C1 segment of cervical spinal cord (tissue), 14 donors: ENCODE measurements around the gene SH3RF3.
"Not testable (repeated sequence)": the region's sequence is repeated elsewhere in the genome, so short reads cannot be mapped to it uniquely, and the experiment has no call there.

Experiments
- DNase-seq, 14 donors: peaks; one replicate each; lab custom pipeline; 2025; lab: John Stamatoyannopoulos, UW

The SH3RF3 gene

DNA sequence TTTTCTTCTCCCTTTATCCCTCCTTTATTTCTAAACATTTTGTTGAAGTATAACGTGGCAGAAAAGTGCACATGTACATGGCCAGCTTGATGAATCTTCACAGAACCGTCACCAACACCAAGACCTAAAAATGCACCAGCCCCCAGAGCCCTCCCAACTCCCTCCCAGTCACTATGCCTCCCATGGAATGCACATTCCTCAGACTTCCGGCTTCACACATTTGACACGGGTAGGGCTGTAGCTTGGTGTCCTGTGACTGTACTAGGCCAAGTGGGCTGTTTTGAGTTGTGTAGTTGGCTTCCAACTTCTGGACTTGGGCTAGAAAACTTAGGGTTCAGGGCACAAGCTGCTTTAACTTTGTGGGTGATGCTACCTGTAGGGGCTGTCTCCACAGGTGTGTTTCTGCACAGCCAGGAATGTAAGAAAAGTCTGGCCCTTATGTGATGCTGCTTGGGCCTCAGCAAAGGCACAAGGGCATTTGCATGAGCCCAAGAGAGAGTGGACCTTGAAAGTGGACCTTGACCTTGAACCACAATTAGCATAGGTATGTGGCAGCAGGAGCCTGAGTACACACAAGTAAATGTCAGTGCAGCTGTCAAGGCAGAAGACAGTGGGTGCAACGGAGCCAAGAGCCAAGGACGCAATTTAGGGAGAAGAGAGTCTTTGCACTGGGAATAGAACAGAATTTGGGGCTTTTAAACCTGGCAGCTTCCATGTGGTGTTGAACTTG is 406.4 kb downstream of the SH3RF3 start:
- DNase-seq = no peak

DNA sequence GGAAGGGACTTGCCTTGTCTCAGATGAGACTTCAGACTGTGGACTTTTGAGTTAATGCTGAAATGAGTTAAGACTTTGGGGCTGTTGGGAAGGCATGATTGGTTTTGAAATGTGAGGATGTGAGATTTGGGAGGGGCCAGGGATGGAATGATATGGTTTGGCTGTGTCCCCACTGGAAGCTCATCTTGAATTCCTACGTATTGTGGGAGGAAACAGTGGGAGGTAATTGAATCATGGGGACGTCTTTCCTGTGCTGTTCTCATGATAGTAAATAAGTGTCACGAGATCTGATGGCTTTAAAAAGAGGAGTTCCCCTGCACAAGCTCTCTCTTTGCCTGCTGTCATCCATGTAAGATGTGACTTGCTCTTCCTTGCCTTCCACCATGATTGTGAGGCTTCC is 407.6 kb downstream of the SH3RF3 start:
- not testable (repeated sequence) for DNase-seq

DNA sequence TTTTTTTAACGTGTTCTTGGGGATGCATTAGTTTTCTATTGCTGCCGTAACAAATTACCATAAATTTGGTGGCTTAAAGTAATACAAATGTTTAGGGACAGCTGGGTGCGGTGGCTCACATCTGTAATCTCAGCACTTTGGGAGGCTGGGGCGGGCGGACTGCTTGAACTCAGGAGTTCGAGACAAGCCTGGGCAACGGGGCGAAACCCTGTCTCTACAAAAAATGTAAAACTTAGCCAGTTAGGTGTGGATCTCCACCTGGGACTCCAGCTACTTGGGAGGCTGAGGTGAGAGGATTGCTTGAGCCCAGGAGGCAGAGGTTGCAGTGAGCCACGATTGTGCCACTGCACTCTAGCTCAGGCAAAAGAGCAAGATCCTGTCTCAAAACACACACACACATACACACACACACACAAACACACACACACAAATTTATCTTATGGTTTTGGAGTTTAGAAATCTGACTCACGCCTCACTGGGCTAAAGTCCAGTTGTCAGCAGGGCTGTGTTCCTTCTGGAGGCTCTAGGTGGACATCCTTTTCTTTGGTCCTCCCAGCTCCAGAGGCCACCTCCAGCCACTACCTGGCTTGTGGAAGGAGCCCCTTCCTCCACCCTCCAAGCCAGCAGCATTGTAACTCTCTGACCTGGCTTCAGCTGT is 408.7 kb downstream of the SH3RF3 start:
- DNase-seq = no peak

DNA sequence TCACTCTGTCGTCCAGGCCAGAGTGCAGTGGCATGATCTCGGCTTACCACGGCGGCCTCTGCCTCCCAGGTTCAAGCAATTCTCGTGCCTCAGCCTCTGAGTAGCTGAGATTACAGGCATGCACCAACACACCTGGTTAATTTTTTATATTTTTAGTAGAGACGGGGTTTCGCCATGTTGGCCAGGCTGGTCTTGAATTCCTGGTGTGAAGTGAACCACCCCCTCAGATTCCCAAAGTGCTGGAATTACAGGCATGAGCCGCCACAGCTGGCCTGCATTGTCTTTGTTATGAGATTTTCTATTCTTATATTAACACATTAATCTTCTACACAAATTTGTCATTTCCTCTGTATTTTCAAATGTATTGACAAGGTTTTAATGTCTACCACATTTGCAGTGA is 409.5 kb downstream of the SH3RF3 start:
- DNase-seq = no peak

DNA sequence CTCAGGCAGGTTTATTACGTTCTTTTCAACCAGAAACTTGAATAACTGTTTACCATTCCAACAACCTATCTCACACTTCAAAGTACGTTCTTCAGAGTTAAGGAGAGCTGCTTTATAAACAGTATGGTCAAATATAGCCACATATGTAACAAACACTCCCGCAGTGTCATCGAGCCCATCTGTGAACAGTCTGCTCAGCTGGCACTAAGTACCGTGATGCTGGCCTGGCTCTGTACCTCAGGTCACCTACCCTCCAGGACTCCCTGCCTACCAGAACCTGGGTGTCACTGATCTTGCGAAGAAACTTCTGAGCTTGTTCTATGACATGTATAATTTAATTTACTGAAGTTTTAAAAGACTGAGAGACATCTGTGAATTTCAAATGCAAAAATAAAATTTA is 413.4 kb downstream of the SH3RF3 start:
- no peak for DNase-seq

DNA sequence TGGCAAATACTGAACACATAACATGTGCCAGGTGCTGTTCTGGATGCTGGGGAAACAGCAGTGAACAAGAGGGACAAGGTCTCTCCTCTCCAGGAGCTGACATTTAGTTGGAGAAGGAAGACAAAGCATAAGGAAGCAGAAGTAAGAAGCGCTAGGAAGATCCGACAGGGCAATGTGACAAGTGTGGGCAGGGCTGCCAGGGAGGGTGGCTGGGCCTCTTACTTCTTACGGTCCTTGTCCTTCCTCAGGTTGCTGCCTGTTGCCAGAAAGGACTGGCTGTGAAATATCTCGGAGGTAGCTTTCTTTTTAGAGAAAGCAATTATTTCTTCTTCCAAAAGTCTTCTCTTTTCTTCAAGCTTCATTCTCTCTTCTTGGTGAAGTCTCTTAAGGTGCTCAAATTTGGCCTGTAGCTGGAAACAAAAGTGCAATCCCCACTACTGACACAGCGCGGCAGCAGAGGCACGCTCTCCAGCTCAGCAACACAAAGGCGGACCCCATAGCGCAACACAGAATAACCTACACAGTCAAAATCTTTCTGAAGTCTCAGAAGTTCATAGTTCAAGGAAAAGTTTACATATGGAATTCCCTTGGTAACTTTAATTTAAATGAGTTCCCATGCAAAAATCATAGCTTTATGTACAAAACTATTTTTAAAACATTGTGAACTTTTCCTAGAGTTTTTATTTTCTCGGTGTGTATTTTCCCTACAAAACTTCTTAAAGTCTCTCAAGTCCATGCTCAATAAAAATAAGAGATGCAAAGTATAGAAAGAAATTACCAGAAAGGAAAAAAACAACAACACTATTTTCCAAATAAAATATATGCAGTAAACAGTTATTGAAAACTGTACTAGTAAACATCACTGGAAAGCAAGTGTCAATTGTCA is 417.1 kb downstream of the SH3RF3 start:
- peak in 11 of 14 donors; percentile 2 to 62 (median 26) for DNase-seq

DNA sequence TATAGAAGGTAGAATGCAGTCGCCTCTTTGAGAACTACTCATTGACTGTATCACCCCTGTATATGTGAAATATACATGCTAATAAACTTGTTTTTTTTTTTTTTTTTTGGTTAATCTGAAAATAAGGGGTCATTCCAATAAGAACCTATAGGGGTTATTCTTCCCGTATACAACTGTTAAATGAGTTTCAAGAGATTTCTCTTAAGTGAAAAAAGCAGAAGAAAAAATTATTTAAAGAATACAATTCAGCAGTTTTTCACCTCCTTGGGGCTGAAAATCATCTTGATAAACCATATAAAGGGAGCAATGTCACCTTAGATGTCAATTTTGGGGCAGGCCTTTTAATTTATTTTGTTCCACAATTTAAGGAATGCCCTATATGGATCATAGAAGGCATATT is 418.3 kb downstream of the SH3RF3 start:
- DNase-seq = no peak

DNA sequence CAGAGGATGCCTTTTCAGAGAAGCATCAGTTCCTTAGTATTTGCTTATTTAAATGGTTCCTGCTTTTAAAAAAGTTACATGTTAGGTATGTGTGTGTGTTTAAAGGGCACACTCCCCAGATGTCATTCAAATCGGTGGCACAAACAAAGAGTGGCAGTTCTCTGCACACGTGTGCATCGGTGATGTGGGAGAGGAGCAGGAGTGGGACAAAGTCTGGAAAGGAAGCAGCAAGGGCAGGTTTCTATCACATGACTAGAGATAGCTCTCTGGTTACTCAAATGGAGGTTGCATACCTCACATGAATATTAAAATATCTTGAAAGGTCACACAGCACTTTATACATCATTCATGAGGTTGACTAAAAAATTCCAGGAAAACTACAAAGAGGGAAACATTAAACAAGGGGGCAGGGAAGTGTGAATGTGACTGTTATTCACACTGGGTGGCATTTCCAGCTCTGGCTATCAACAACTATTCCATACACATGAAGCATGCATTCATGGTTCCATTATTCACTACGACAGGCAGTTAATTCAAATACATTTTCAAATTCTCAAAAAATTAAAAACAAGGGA is 420.1 kb downstream of the SH3RF3 start:
- no peak for DNase-seq
